HG03103 (cell line): ENCODE results near the gene RNF223.
"Not testable (repeated sequence)": the region's sequence is repeated elsewhere in the genome, so short reads cannot be mapped to it uniquely, and the experiment has no call there.

Source experiments
- ATAC-seq: cut with Tn5 transposase; IDR thresholded peaks from one replicate; pipeline ENCODE4 v1.9.1; 2021; ENCODE audit warnings: low read depth; ENCODE audit not compliant: unreplicated experiment

The RNF223 gene

GRCh38 chr1:1088029-1088800 lies 14.1 kb upstream of the RNF223 start:
- ATAC-seq, result no peak

- ATAC-seq, result no peak
Observed at GRCh38 chr1:1087351-1088028, 13.4 kb upstream of the RNF223 start.

- no peak for ATAC-seq
Observed at GRCh38 chr1:1086911-1087341, 12.8 kb upstream of the RNF223 start.

- no peak for ATAC-seq
Observed at GRCh38 chr1:1085911-1086841, 12.1 kb upstream of the RNF223 start.

GRCh38 chr1:1085171-1085841 lies 11.2 kb upstream of the RNF223 start:
- no peak for ATAC-seq

- ATAC-seq, result no peak
Observed at GRCh38 chr1:1084372-1085170, 10.5 kb upstream of the RNF223 start.

GRCh38 chr1:1083416-1084371 lies 9.6 kb upstream of the RNF223 start:
- ATAC-seq, result no peak

GRCh38 chr1:1082776-1083415 lies 8.8 kb upstream of the RNF223 start:
- ATAC-seq, result no peak

- ATAC-seq, result no peak
Observed at GRCh38 chr1:1082239-1082775, 8.2 kb upstream of the RNF223 start.

- no peak for ATAC-seq
Observed at GRCh38 chr1:1081311-1082238, 7.5 kb upstream of the RNF223 start.

GRCh38 chr1:1080951-1081310 lies 6.8 kb upstream of the RNF223 start:
- ATAC-seq, result no peak

GRCh38 chr1:1080122-1080757 lies 6.1 kb upstream of the RNF223 start:
- no peak for ATAC-seq

GRCh38 chr1:1079408-1080121 lies 5.5 kb upstream of the RNF223 start:
- no peak for ATAC-seq

- ATAC-seq, result not testable (repeated sequence)
Observed at GRCh38 chr1:1077396-1077795, 3.3 kb upstream of the RNF223 start.

- no peak for ATAC-seq
Observed at GRCh38 chr1:1075148-1075935, 1.2 kb upstream of the RNF223 start.
